ENCODE results near the gene CTSA. TPM values are rescaled to one million over a fixed set of nuclear protein-coding genes. Genes with fewer than 3 reads are reported as not detected.

CTSA gene
- total RNA-seq, result 142 and 151 TPM in 2 replicates

GRCh38 chr20:45890985-45891983 lies at the start of gene CTSA, which contains the start of gene NEURL2:
TSS of gene CTSA (plus strand) at chr20:45891335. CDS start at chr20:45891569, 234 bp downstream.
TSS of gene NEURL2 (minus strand) at chr20:45891208. CDS start at chr20:45890991, 217 bp downstream.

DNA sequence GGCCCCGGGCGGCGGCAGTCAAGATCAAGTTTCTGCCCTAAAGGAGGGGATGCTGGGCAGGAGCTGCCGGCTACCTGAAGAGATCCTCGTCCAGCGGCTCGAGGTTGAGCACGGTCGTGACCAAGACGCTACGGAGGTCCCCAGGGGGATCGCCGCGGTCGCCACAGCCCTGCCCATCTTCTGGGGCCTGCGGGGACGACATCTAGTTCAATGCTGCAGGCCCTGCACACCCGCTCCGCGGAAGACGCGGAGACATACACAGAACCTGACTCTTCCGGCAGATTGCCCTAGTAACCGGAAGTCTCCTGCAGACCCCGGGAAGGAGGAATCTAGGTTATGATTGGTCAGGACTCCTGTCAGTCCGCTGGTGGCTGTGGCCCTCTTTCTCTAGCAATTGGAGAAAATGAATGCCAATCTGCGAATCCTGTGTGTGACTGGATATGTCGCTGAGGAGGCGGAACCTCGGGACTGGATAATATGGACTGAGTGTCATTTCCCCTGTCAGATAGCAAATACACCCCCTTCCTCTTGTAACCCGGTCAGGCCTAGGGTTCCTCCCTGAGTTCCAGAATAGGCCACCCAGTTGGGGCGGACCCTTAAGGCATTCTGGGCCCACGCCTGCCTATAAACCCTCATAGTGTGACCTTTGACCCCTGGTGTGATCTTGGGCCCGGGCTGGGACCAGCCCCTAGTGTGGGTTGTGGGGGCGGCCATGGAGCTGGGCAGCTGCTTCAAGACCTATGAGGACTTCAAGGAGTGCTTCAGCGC lies 33.8 kb upstream of the CTSA start, which contains the start of the genes ACOT8 and ZSWIM3:
TSS of gene ACOT8 (minus strand) at position 279 of the 768 bp plus-strand sequence. CDS start at position 202, 77 bp downstream.
TSS of gene ZSWIM3 (plus strand) at position 501 of the 768 bp plus-strand sequence. CDS start at position 713, 212 bp downstream.

DNA sequence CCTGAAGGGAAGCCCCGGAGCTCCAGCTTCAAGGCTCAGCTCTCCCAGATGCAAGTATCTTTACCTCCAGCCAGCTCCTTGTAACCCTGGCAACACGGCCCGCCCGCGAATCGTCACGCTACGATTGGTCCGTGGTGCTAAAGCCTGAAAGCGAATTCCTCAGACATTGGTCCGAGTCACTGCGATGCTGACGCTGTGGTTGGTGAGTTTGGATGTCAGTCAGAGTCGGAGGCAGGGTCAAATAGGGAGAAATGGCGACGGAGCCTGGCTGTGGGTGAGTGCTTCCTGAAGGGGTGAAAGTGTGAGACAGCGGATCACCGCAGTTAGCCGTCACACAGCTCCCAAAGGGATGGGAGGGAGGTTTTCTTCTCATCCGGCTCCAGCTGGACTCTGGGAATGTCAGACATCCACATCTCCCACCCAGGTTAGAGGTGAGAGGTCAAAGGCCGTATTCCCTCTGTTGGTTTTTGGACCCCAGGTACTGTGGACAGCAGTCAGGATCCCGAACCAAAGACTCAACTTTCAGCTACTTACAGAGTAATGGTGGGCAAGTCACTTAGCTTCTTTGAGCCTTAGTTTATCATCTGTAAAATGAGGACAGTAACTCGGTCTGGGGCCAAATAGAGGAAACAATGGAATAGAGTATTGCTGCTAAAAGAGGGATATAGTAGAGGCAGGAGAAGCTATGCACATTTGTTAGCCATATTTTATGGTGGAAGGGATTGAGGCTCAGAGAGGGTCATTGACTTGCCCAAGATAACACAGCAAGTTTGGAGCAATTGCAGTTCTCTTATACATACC lies 9.9 kb upstream of the CTSA start, which contains the start of gene ZSWIM1:
TSS of gene ZSWIM1 (plus strand) at position 240 of the 801 bp plus-strand sequence. CDS start 1,366 bp downstream, outside the sequence.

GRCh38 chr20:45887346-45887715 lies 3.8 kb upstream of the CTSA start, which contains the start of gene SPATA25:
TSS of gene SPATA25 (minus strand) at chr20:45887622. CDS start at chr20:45887590, 32 bp downstream.

DNA sequence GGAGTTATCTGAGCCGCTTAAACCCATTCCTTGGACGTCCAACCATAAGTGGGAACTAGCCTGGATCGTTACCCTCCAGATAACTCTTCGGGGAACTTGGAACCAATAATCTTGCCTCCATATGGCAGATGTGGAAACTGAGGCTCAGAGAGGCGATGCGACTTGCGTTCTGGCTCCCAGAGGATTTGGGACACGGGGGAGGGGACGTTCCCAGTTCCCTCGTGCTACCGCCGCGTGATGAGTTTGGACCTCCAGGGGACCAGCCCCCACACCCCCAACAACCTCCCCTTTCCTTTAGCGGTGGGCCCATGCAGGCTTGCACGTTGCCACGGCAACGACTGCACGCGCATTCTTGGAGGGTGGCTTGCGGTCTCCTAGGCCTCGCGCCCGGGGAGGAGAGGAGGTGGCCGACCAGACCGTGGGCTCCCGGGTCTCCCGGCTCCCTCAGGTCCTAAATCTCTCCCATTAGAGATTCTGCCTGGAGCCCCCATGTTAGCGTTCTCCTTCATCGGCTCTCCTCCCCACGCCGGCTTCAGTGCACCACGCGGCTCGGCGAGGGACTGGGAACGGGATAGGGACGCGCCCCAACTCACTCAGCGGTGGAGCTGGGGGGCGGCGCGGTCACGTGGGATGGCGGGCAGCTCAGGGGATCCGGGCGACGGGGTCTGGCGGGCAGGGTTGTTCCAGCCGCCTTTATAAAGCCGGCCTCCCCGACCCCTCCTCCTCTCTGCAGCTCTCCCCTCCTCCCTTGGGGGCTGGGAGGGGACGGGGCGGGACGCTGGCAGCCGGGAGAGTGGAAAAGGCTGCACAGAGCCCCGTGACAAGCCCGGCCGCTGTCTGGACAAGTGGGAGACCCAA lies 20.6 kb downstream of the CTSA start, which contains the start of gene PLTP:
TSS of gene PLTP (minus strand) at position 670 of the 858 bp plus-strand sequence. CDS start 703 bp downstream, outside the sequence.

GRCh38 chr20:45934586-45935415 lies 43.7 kb downstream of the CTSA start, which contains the start of gene PCIF1:
TSS of gene PCIF1 (plus strand) at chr20:45934683. CDS start at chr20:45939000, 4,317 bp downstream.

Other genes with a start within 250 kb of the CTSA start
- gene WFDC11, start 221.1 kb upstream of the CTSA start, total RNA-seq, result not detected in 2 replicates
- not detected in 2 replicates for gene WFDC13, start 189.3 kb upstream of the CTSA start, total RNA-seq
- gene WFDC10B, start 186.3 kb upstream of the CTSA start, total RNA-seq, result not detected in 2 replicates
- gene SPINT4, start 169.0 kb upstream of the CTSA start, total RNA-seq, result not detected in 2 replicates
- not detected in 2 replicates for gene WFDC3, start 99.5 kb upstream of the CTSA start, total RNA-seq
- 23.3 and 25.9 TPM in 2 replicates for gene DNTTIP1, start 99.4 kb upstream of the CTSA start, total RNA-seq
- gene UBE2C, start 78.7 kb upstream of the CTSA start, total RNA-seq, result 3.7 and 10.7 TPM in 2 replicates
- gene TNNC2, start 64.0 kb upstream of the CTSA start, total RNA-seq, result 1.9 TPM in 1 of 2 replicates, not detected in the other
- gene SNX21, start 57.5 kb upstream of the CTSA start, total RNA-seq, result 71.0 and 101 TPM in 2 replicates
- 22.9 and 27.6 TPM in 2 replicates for gene ACOT8, start 33.9 kb upstream of the CTSA start, total RNA-seq
- gene ZSWIM3, start 33.7 kb upstream of the CTSA start, total RNA-seq, result 2.2 and 2.7 TPM in 2 replicates
- gene ZSWIM1, start 10.1 kb upstream of the CTSA start, total RNA-seq, result 8.3 and 11.1 TPM in 2 replicates
- gene SPATA25, start 3.7 kb upstream of the CTSA start, total RNA-seq, result 0.54 and 1.7 TPM in 2 replicates
- gene NEURL2, start 127 bp upstream of the CTSA start, total RNA-seq, result 4.5 and 5.3 TPM in 2 replicates
- gene PLTP, start 20.8 kb downstream of the CTSA start, total RNA-seq, result 432 and 477 TPM in 2 replicates
- 12.4 and 16.3 TPM in 2 replicates for gene PCIF1, start 43.3 kb downstream of the CTSA start, total RNA-seq
- 7.6 and 9.4 TPM in 2 replicates for gene ZNF335, start 80.9 kb downstream of the CTSA start, total RNA-seq
- gene MMP9, start 117.6 kb downstream of the CTSA start, total RNA-seq, result 0.12 TPM in 1 of 2 replicates, not detected in the other
- not detected in 2 replicates for gene SLC12A5, start 137.9 kb downstream of the CTSA start, total RNA-seq
- 20.2 and 24.6 TPM in 2 replicates for gene NCOA5, start 198.6 kb downstream of the CTSA start, total RNA-seq
- gene CD40, start 227.0 kb downstream of the CTSA start, total RNA-seq, result 13.5 and 14.2 TPM in 2 replicates